Stomach (tissue), 4 donors: ENCODE measurements around the gene SAP30L.

Experiments used
- EP300 ChIP-seq: sonication (generic); formaldehyde crosslinking; IDR thresholded peaks from one replicate; pipeline ENCODE4 v1.6.1; 2017; ENCODE audit warnings: antibody characterized with exemption
- POLR2A ChIP-seq, 4 donors: fragments of 450-650 bp; IDR thresholded peaks; one replicate each; pipeline ENCODE4 v1.6.1; 2016; ENCODE audit warnings: antibody characterized with exemption in 4 of 4, control low read depth in 2 of 4, mild to moderate bottlenecking in 1 of 4, moderate library complexity in 1 of 4
- POLR2AphosphoS5 ChIP-seq, 3 donors: sonication (generic); formaldehyde crosslinking; IDR thresholded peaks; one replicate each; pipeline ENCODE4 v1.6.1; 2016; ENCODE audit warnings: antibody characterized with exemption in 3 of 3
- TF ChIP-seq, protein P1 (sequence below), 7 experiments: fragments of 450-650 bp in 4 of 7; fragments of 200-600 bp in 3 of 7; sonication (generic) in 3 of 7; IDR thresholded peaks; one replicate each; pipeline ENCODE4 v1.5.1; 2016 to 2019; ENCODE audit warnings: antibody characterized with exemption in 7 of 7, control low read depth in 2 of 7, mild to moderate bottlenecking in 1 of 7

DNA sequence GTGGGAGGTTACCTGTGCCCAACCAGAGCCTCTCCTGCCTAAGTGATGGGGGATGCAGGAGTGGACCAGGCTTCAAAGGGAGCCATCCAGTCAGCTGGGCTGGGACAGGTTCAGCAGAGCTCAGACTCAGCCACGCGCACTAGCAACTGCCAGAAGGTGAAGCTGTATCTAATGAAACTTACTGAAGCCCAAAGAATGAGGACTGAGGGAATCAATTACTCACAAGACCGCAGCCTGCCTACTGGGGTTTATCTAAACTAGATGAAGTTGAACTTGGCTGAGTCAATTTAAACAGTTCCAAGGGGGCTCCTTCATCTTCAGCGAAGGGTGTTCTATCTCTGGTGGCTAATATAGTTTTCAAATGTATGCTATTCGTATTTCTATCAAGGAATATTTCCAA lies 20.9 kb downstream of the SAP30L start:
- TF ChIP-seq POLR2A (IDR thresholded peaks at IDR 0.05), result no peak
- TF ChIP-seq, protein P1, sequence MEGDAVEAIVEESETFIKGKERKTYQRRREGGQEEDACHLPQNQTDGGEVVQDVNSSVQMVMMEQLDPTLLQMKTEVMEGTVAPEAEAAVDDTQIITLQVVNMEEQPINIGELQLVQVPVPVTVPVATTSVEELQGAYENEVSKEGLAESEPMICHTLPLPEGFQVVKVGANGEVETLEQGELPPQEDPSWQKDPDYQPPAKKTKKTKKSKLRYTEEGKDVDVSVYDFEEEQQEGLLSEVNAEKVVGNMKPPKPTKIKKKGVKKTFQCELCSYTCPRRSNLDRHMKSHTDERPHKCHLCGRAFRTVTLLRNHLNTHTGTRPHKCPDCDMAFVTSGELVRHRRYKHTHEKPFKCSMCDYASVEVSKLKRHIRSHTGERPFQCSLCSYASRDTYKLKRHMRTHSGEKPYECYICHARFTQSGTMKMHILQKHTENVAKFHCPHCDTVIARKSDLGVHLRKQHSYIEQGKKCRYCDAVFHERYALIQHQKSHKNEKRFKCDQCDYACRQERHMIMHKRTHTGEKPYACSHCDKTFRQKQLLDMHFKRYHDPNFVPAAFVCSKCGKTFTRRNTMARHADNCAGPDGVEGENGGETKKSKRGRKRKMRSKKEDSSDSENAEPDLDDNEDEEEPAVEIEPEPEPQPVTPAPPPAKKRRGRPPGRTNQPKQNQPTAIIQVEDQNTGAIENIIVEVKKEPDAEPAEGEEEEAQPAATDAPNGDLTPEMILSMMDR (IDR thresholded peaks at IDR 0.05), result no peak
- no peak for TF ChIP-seq EP300
- TF ChIP-seq POLR2AphosphoS5 (IDR thresholded peaks at IDR 0.05), result no peak
